Endothelial cell (in vitro differentiated cells): Measurements from ENCODE around the gene ARHGAP26. TPM values are rescaled to one million over a fixed set of nuclear protein-coding genes. Genes with fewer than 3 reads are reported as not detected.

ENCODE experiments used
- DNase-seq: peaks from one replicate; pipeline ENCODE4 v3.0.0; 2021; ENCODE audit warnings: low spot score
- H3K27ac Mint-ChIP-seq: one replicate; pipeline ENCODE4 v1.8.0; 2021; ENCODE audit warnings: mixed read lengths, inconsistent platforms; ENCODE audit not compliant: unreplicated experiment
- H3K27me3 Mint-ChIP-seq: one replicate; pipeline ENCODE4 v1.8.0; 2021; ENCODE audit warnings: mild to moderate bottlenecking, moderate library complexity, mixed read lengths, inconsistent platforms; ENCODE audit not compliant: unreplicated experiment
- H3K36me3 Mint-ChIP-seq: one replicate; pipeline ENCODE4 v1.8.0; 2021; ENCODE audit warnings: mild to moderate bottlenecking, low read depth, mixed read lengths, inconsistent platforms; ENCODE audit not compliant: unreplicated experiment
- H3K4me1 Mint-ChIP-seq: one replicate; pipeline ENCODE4 v1.8.0; 2021; ENCODE audit warnings: mild to moderate bottlenecking, mixed read lengths, inconsistent platforms; ENCODE audit not compliant: unreplicated experiment
- H3K4me3 Mint-ChIP-seq: one replicate; pipeline ENCODE4 v1.8.0; 2021; ENCODE audit warnings: mild to moderate bottlenecking, mixed read lengths, inconsistent platforms; ENCODE audit not compliant: unreplicated experiment
- H3K9me3 Mint-ChIP-seq: one replicate; pipeline ENCODE4 v1.8.0; 2021; ENCODE audit warnings: mixed read lengths, inconsistent platforms; ENCODE audit not compliant: unreplicated experiment
- CTCF ChIP-seq: fragments of 200-600 bp; sonication (generic); IDR thresholded peaks from one replicate; pipeline ENCODE4 v1.5.0; 2021; ENCODE audit warnings: antibody characterized with exemption; ENCODE audit not compliant: unreplicated experiment
- total RNA-seq: library from RNA; stranded (reverse); fragmentation: NEBNext Ultra II Directional; extraction: Animal tissue kit (Norgen Biotek cat#: 25700); gene quantifications from one replicate; pipeline ENCODE4 v1.2.1, GENCODE V29; 2021; ENCODE audit not compliant: unreplicated experiment

Gene ARHGAP26
- total RNA-seq, 1 donor from 2014 or later = 81.5 TPM

- Mint-ChIP-seq H3K4me1 (no peaks in the 10 kb centered on the region), H3K9me3 (no peaks in the 10 kb centered on the region), H3K27me3 (peaks cover 4% of the 10 kb centered on the region), H3K36me3 (peaks cover 5% of the 10 kb centered on the region), H3K4me3 (no peak overlapping the region), H3K27ac (no peak overlapping the region)
- TF ChIP-seq CTCF = no peak
- no peak for DNase-seq
Observed at GRCh38 chr5:143244000-143244736, 474.0 kb downstream of the ARHGAP26 start.

GRCh38 chr5:143244990-143245389 lies 474.8 kb downstream of the ARHGAP26 start:
- no peak for TF ChIP-seq CTCF
- no peaks in the 10 kb centered on the region for H3K9me3 Mint-ChIP-seq

GRCh38 chr5:143245929-143246561 lies 475.9 kb downstream of the ARHGAP26 start:
- H3K4me1 Mint-ChIP-seq = no peaks in the 10 kb centered on the region
- H3K27ac Mint-ChIP-seq = no peak overlapping the region
- TF ChIP-seq CTCF = no peak
- H3K27me3 Mint-ChIP-seq = no peaks in the 10 kb centered on the region
- H3K4me3 Mint-ChIP-seq = no peak overlapping the region
- no peaks in the 10 kb centered on the region for H3K9me3 Mint-ChIP-seq
- no peak for DNase-seq
- peaks cover 5% of the 10 kb centered on the region for H3K36me3 Mint-ChIP-seq

More at GRCh38 chr5:143244990-143245389, 474.8 kb downstream of the ARHGAP26 start:
- Mint-ChIP-seq H3K4me3 (no peak overlapping the region), H3K27me3 (peaks cover 2% of the 10 kb centered on the region), H3K4me1 (no peaks in the 10 kb centered on the region), H3K36me3 (peaks cover 5% of the 10 kb centered on the region), H3K27ac (no peak overlapping the region)
- no peak for DNase-seq

GRCh38 chr5:143247134-143247815 lies 477.1 kb downstream of the ARHGAP26 start:
- H3K36me3 Mint-ChIP-seq = peaks cover 5% of the 10 kb centered on the region
- no peak for TF ChIP-seq CTCF
- H3K27me3 Mint-ChIP-seq = no peaks in the 10 kb centered on the region
- no peak for DNase-seq
- no peaks in the 10 kb centered on the region for H3K4me1 Mint-ChIP-seq
- H3K27ac Mint-ChIP-seq = no peak overlapping the region
- no peaks in the 10 kb centered on the region for H3K9me3 Mint-ChIP-seq
- H3K4me3 Mint-ChIP-seq = no peak overlapping the region
